Smooth muscle cell of trachea (primary cell): ENCODE data around the gene IQCF5. TPM values are rescaled to one million over a fixed set of nuclear protein-coding genes. Genes with fewer than 3 reads are reported as not detected.

Source experiments
- total RNA-seq: library from RNA; depleted of rRNA; stranded (reverse); fragments of >200 nt; gene quantifications from 2 replicates; pipeline ENCODE4 v1.2.1, GENCODE V29; 2014

The IQCF5 gene
- total RNA-seq, result not detected in 2 replicates

DNA sequence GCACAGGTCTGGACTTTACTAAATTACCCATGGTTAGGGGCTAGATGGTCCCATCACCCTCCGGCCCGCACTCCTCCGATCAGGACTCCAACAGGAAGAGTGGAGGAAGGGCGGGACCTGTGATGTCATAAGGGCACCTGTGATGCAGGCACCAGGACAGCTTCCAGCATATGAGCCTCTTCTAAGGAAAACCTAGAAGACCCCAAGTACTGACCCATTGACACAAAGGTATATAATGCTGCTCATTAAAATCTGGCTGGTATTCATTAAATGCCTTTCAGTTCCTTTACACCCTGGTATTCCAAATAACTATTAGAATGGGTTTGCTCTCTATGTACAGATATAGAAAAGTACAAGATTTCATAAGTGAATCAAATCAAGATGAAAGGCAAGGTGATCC, at the start of gene IQCF5:
IQCF5 (minus strand) TSS at position 101 of the 400 bp plus-strand sequence; CDS start at position 31, 70 bp downstream.

DNA sequence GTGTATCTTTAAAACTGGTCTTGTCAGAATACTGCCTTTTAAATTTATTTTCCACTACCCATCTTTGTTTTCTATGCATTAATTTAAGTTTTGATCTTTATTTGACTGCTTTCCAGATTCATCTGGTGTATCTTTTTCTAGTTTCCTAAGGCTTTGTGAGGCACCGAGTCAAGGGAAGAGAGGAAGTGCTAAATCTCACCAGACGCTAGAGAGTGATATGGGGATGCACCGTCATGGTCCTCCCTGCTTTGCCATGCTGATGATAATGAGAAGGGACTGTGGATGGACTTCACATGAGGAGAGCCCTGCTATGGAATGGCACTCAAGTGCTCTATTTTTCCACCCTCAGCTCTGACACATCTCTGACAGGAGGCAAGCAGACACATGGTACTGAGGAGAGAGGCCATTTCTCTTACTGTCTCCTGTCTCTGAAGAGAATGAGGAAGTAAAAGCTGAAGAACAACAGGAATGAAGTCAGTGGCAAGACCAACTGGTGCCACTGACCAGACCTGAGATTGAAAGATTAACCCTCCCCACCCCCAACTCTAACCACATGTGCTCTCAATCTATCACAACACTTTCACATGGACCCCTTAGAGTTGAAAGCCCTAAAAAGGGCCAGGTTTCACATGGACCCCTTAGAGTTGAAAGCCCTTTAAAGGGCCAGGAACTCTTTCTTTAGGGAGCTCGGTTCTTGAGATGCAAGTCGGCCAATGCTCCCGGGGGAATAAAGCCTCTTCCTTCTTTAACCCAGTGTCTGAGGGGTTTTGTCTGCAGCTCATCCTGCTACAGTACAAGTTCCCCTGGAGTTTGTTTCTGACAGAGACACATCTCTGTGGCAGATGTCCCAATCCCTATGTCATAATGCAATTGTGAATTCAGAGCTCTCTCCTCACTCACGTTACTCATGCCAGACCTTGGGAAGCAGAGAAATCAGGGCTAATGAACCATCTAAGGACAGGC, 14.4 kb downstream of the IQCF5 start, which contains the start of gene IQCF2:
IQCF2 (plus strand) TSS at position 913 of the 963 bp plus-strand sequence. CDS start 52 bp downstream, outside the sequence.

Other genes with a start within 250 kb of the IQCF5 start
- gene TEX264, start 204.3 kb downstream of the IQCF5 start, total RNA-seq, result 48.6 and 84.4 TPM in 2 replicates
- 0.15 and 0.17 TPM in 2 replicates for gene GRM2, start 168.5 kb downstream of the IQCF5 start, total RNA-seq
- gene IQCF6, start 96.4 kb downstream of the IQCF5 start, total RNA-seq, result not detected in 2 replicates
- not detected in 2 replicates for gene IQCF2, start 14.0 kb downstream of the IQCF5 start, total RNA-seq
- not detected in 2 replicates for gene IQCF1, start 27.8 kb upstream of the IQCF5 start, total RNA-seq
- gene RRP9, start 66.3 kb upstream of the IQCF5 start, total RNA-seq, result 18.6 and 20.5 TPM in 2 replicates
- gene PARP3, start 66.8 kb upstream of the IQCF5 start, total RNA-seq, result 29.6 and 30.5 TPM in 2 replicates
- under 0.01 TPM in 1 of 2 replicates, not detected in the other for gene GPR62, start 79.8 kb upstream of the IQCF5 start, total RNA-seq
- gene PCBP4, start 91.9 kb upstream of the IQCF5 start, total RNA-seq, result 56.0 and 73.1 TPM in 2 replicates
- 19.3 and 40.9 TPM in 2 replicates for gene ABHD14B, start 98.4 kb upstream of the IQCF5 start, total RNA-seq
- 12.9 and 14.9 TPM in 2 replicates for gene ABHD14A, start 99.5 kb upstream of the IQCF5 start, total RNA-seq
- gene ACY1, start 107.9 kb upstream of the IQCF5 start, total RNA-seq, result 45.2 and 52.5 TPM in 2 replicates
- 1,028 and 1,056 TPM in 2 replicates for gene RPL29, start 120.3 kb upstream of the IQCF5 start, total RNA-seq
- gene DUSP7, start 181.0 kb upstream of the IQCF5 start, total RNA-seq, result 6.1 and 11.9 TPM in 2 replicates